Ishikawa (cell line): Measurements from ENCODE around the gene SLC8A1.

Experiments used
- CEBPB ChIP-seq: IDR thresholded peaks from 2 replicates; pipeline ENCODE4 v1.6.1; 2012
- CREB1 ChIP-seq: IDR thresholded peaks from 2 replicates; pipeline ENCODE4 v1.6.1; 2012; ENCODE audit warnings: low read depth
- EGR1 ChIP-seq: IDR thresholded peaks from 2 replicates; pipeline ENCODE4 v1.6.1; 2012
- EP300 ChIP-seq: IDR thresholded peaks from 2 replicates; pipeline ENCODE4 v1.6.1; 2012; ENCODE audit warnings: borderline replicate concordance
- FOXM1 ChIP-seq: IDR thresholded peaks from 2 replicates; pipeline ENCODE4 v1.6.1; 2012; ENCODE audit warnings: low read depth, borderline replicate concordance
- MAX ChIP-seq: IDR thresholded peaks from 2 replicates; pipeline ENCODE4 v1.6.1; 2012
- NFIC ChIP-seq: IDR thresholded peaks from 2 replicates; pipeline ENCODE4 v1.6.1; 2012
- RAD21 ChIP-seq: IDR thresholded peaks from 2 replicates; pipeline ENCODE4 v1.6.1; 2012; ENCODE audit warnings: low read depth
- REST ChIP-seq: IDR thresholded peaks from 2 replicates; pipeline ENCODE4 v1.6.1; 2012; ENCODE audit warnings: low read depth, mild to moderate bottlenecking
- TAF1 ChIP-seq: IDR thresholded peaks from 2 replicates; pipeline ENCODE4 v1.6.1; 2012; ENCODE audit warnings: low read depth, mild to moderate bottlenecking
- TCF12 ChIP-seq: IDR thresholded peaks from 2 replicates; pipeline ENCODE4 v1.6.1; 2012; ENCODE audit warnings: low read depth
- TEAD4 ChIP-seq: IDR thresholded peaks from 2 replicates; pipeline ENCODE4 v1.6.1; 2012
- USF1 ChIP-seq: IDR thresholded peaks from 2 replicates; pipeline ENCODE4 v1.6.1; 2012
- YY1 ChIP-seq: IDR thresholded peaks from 2 replicates; pipeline ENCODE4 v1.6.1; 2012; ENCODE audit warnings: low read depth
- ZBTB7A ChIP-seq: IDR thresholded peaks from 2 replicates; pipeline ENCODE4 v1.6.1; 2012; ENCODE audit warnings: low read depth

The SLC8A1 gene

GRCh38 chr2:40120957-40121356 lies 330.9 kb downstream of the SLC8A1 start:
- TF ChIP-seq CEBPB = no peak
- TF ChIP-seq FOXM1 = no peak
- TF ChIP-seq REST = no peak
- TF ChIP-seq EGR1 = no peak
- no peak for TF ChIP-seq TCF12
- TF ChIP-seq TEAD4 = no peak
- TF ChIP-seq EP300 = no peak
- no peak for TF ChIP-seq RAD21
- no peak for TF ChIP-seq NFIC
- no peak for TF ChIP-seq MAX
- no peak for TF ChIP-seq CREB1
- TF ChIP-seq TAF1 = no peak
- no peak for TF ChIP-seq ZBTB7A

- TF ChIP-seq USF1 (no peak), RAD21 (no peak), YY1 (no peak), CREB1 (no peak)
Observed at GRCh38 chr2:40120026-40120425, 331.9 kb downstream of the SLC8A1 start.

- TF ChIP-seq YY1 (no peak), FOXM1 (no peak), MAX (no peak), ZBTB7A (no peak), TCF12 (no peak), CEBPB (no peak), TEAD4 (no peak), REST (no peak), TAF1 (no peak), RAD21 (no peak), USF1 (no peak), EGR1 (no peak), EP300 (no peak), NFIC (no peak), CREB1 (no peak)
Observed at GRCh38 chr2:40118622-40119021, 333.3 kb downstream of the SLC8A1 start.

GRCh38 chr2:40115894-40116293 lies 336.0 kb downstream of the SLC8A1 start:
- no peak for TF ChIP-seq REST
- no peak for TF ChIP-seq TEAD4
- TF ChIP-seq NFIC = no peak

- TF ChIP-seq CEBPB = no peak
- TF ChIP-seq FOXM1 = no peak
- TF ChIP-seq NFIC = no peak
- TF ChIP-seq TEAD4 = no peak
- no peak for TF ChIP-seq REST
- no peak for TF ChIP-seq MAX
- TF ChIP-seq ZBTB7A = no peak
- no peak for TF ChIP-seq RAD21
- no peak for TF ChIP-seq USF1
Observed at GRCh38 chr2:40115348-40115747, 336.5 kb downstream of the SLC8A1 start.
